Smooth muscle cell (in vitro differentiated cells): ENCODE data around the gene C1orf167. TPM values are rescaled to one million over a fixed set of nuclear protein-coding genes. Genes with fewer than 3 reads are reported as not detected.

Source experiments
- DNase-seq: peaks from one replicate; lab custom pipeline; 2025; ENCODE audit not compliant: unreplicated experiment; lab: John Stamatoyannopoulos, UW
- H2AFZ ChIP-seq: fragments of 200-600 bp; sonication (generic); 2 replicates; pipeline ENCODE4 v1.6.0; 2016; ENCODE audit warnings: antibody characterized with exemption, low read depth, mild to moderate bottlenecking
- H3F3A ChIP-seq: fragments of 200-600 bp; sonication (generic); 2 replicates; pipeline ENCODE4 v1.6.0; 2017; ENCODE audit warnings: antibody characterized with exemption, low read depth
- H3K27ac ChIP-seq: fragments of 200-600 bp; sonication (generic); 2 replicates; pipeline ENCODE4 v1.5.1; 2016; ENCODE audit warnings: low read depth, mild to moderate bottlenecking
- H3K27me3 ChIP-seq: fragments of 200-600 bp; sonication (generic); 2 replicates; pipeline ENCODE4 v1.6.1; 2016; ENCODE audit warnings: low read depth, mild to moderate bottlenecking
- H3K36me3 ChIP-seq: fragments of 200-600 bp; sonication (generic); 2 replicates; pipeline ENCODE4 v1.5.1; 2016; ENCODE audit warnings: low read depth
- H3K4me1 ChIP-seq: fragments of 200-600 bp; sonication (generic); 2 replicates; pipeline ENCODE4 v1.5.1; 2016; ENCODE audit warnings: low read depth
- H3K4me2 ChIP-seq: fragments of 200-600 bp; sonication (generic); 2 replicates; pipeline ENCODE4 v1.6.0; 2016; ENCODE audit warnings: mild to moderate bottlenecking
- H3K4me3 ChIP-seq: fragments of 200-600 bp; sonication (generic); 2 replicates; pipeline ENCODE4 v1.5.1; 2016; ENCODE audit warnings: mild to moderate bottlenecking
- H3K79me2 ChIP-seq: fragments of 200-600 bp; sonication (generic); 2 replicates; pipeline ENCODE4 v1.6.0; 2016; ENCODE audit warnings: low read depth, mild to moderate bottlenecking
- H3K9ac ChIP-seq: fragments of 200-600 bp; sonication (generic); 2 replicates; pipeline ENCODE4 v1.6.0; 2016; ENCODE audit warnings: low read depth
- H3K9me3 ChIP-seq: fragments of 200-600 bp; sonication (generic); replicated peaks from 2 replicates; pipeline ENCODE4 v1.5.1; 2016; ENCODE audit warnings: low read depth
- H4K20me1 ChIP-seq: fragments of 200-600 bp; sonication (generic); 2 replicates; pipeline ENCODE4 v1.6.0; 2016; ENCODE audit warnings: low read depth
- CTCF ChIP-seq: fragments of 200-600 bp; sonication (generic); IDR thresholded peaks from 2 replicates; pipeline ENCODE4 v1.5.1; 2017; ENCODE audit warnings: borderline replicate concordance, mild to moderate bottlenecking, antibody characterized with exemption; ENCODE audit not compliant: insufficient read depth, poor library complexity, severe bottlenecking
- whole genome bisulfite sequencing: methylation state at CpG from one replicate; pipeline ENCODE4 v1.1.7; 2016; ENCODE audit warnings: low lambda C conversion rate; 5-methylcytosine and 5-hydroxymethylcytosine counted together
- polyA plus RNA-seq: library from polyadenylated mRNA; unstranded; fragments of >200 nt; fragmentation: Nextera tagmentation; extraction: Ambion mirVana; gene quantifications from 2 replicates; pipeline ENCODE4 v1.2.1, GENCODE V29; 2016
- total RNA-seq: library from RNA; depleted of rRNA; stranded (reverse); fragments of >200 nt; gene quantifications from 2 replicates; pipeline ENCODE4 v1.2.3, GENCODE V29; 2014

The C1orf167 gene
- total and polyA plus RNA-seq, 2 experiments from 2014 or later = 0.70 TPM; not detected in 1

GRCh38 chr1:11799099-11799498 lies 37.1 kb downstream of the C1orf167 start:
- Histone ChIP-seq H3K9ac (no peak overlapping the region), H3K4me1 (peaks cover 15% of the 10 kb centered on the region), H3K9me3 (no peaks in the 10 kb centered on the region), H3K27ac (no peak overlapping the region), H3K4me2 (no peak overlapping the region), H2AFZ (no peak overlapping the region), H3F3A (peaks cover 3% of the 10 kb centered on the region), H3K79me2 (no peaks in the 10 kb centered on the region), H4K20me1 (no peaks in the 10 kb centered on the region), H3K27me3 (no peaks in the 10 kb centered on the region), H3K4me3 (no peak overlapping the region), H3K36me3 (no peaks in the 10 kb centered on the region)
- DNase-seq = no peak
- WGBS = 96% methylated on average over 5 of the region's 5 CpGs
- no peak for TF ChIP-seq CTCF

GRCh38 chr1:11799896-11800295 lies 37.9 kb downstream of the C1orf167 start:
- Histone ChIP-seq H2AFZ (no peak overlapping the region), H3K4me2 (no peak overlapping the region), H3K27ac (no peak overlapping the region), H4K20me1 (no peaks in the 10 kb centered on the region), H3K4me1 (peaks cover 23% of the 10 kb centered on the region), H3K9me3 (no peaks in the 10 kb centered on the region), H3K79me2 (no peaks in the 10 kb centered on the region), H3F3A (peaks cover 9% of the 10 kb centered on the region), H3K27me3 (no peaks in the 10 kb centered on the region), H3K9ac (no peak overlapping the region), H3K36me3 (no peaks in the 10 kb centered on the region), H3K4me3 (no peak overlapping the region)
- no peak for TF ChIP-seq CTCF
- no peak for DNase-seq
- 97% methylated on average over 9 of the region's 9 CpGs for WGBS

GRCh38 chr1:11800391-11800755 lies 38.4 kb downstream of the C1orf167 start:
- Histone ChIP-seq H3K79me2 (no peaks in the 10 kb centered on the region), H2AFZ (no peak overlapping the region), H4K20me1 (no peaks in the 10 kb centered on the region), H3K27ac (no peak overlapping the region), H3K36me3 (no peaks in the 10 kb centered on the region), H3K27me3 (no peaks in the 10 kb centered on the region), H3K4me3 (no peak overlapping the region), H3K9me3 (no peaks in the 10 kb centered on the region), H3K9ac (no peak overlapping the region), H3K4me1 (peaks cover 26% of the 10 kb centered on the region), H3F3A (peaks cover 13% of the 10 kb centered on the region), H3K4me2 (no peak overlapping the region)
- no peak for TF ChIP-seq CTCF
- 98% methylated on average over 8 of the region's 8 CpGs for WGBS
- no peak for DNase-seq

- no peak overlapping the region for H3K4me2 ChIP-seq
- H3K4me3 ChIP-seq = no peak overlapping the region
- no peaks in the 10 kb centered on the region for H3K9me3 ChIP-seq
- H3K79me2 ChIP-seq = no peaks in the 10 kb centered on the region
- no peaks in the 10 kb centered on the region for H3K27me3 ChIP-seq
- peaks cover 15% of the 10 kb centered on the region for H3F3A ChIP-seq
- no peaks in the 10 kb centered on the region for H3K36me3 ChIP-seq
- TF ChIP-seq CTCF = no peak
- WGBS = 95% methylated on average over 21 of the region's 21 CpGs
- H4K20me1 ChIP-seq = no peaks in the 10 kb centered on the region
- peaks cover 26% of the 10 kb centered on the region for H3K4me1 ChIP-seq
- no peak for DNase-seq
- H2AFZ ChIP-seq = no peak overlapping the region
- H3K9ac ChIP-seq = no peak overlapping the region
- H3K27ac ChIP-seq = no peak overlapping the region
Measured at GRCh38 chr1:11800756-11801433, 38.9 kb downstream of the C1orf167 start.
